ENCODE results near the gene AGO3.

DNA sequence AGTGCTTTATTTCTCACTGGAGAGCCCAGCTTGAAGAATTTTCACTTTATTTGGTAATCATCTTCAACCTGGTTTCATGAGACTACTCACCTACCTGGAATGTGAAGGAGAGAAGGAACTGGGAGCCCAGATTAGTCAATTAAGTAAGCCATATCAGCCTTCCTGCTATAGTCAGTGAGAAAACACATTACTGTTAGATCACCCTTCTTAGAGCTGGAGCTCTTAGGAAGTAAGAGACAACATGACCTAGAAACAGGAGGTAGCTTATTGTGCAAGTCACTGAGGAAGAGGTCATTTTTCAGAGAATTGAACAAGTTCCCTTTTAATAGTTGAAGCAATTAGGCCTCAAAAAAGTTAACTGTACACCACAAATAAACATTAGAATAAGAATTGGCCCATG is 103.8 kb downstream of the AGO3 start:
- TF ChIP-seq, protein P1, sequence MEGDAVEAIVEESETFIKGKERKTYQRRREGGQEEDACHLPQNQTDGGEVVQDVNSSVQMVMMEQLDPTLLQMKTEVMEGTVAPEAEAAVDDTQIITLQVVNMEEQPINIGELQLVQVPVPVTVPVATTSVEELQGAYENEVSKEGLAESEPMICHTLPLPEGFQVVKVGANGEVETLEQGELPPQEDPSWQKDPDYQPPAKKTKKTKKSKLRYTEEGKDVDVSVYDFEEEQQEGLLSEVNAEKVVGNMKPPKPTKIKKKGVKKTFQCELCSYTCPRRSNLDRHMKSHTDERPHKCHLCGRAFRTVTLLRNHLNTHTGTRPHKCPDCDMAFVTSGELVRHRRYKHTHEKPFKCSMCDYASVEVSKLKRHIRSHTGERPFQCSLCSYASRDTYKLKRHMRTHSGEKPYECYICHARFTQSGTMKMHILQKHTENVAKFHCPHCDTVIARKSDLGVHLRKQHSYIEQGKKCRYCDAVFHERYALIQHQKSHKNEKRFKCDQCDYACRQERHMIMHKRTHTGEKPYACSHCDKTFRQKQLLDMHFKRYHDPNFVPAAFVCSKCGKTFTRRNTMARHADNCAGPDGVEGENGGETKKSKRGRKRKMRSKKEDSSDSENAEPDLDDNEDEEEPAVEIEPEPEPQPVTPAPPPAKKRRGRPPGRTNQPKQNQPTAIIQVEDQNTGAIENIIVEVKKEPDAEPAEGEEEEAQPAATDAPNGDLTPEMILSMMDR (IDR thresholded peaks at IDR 0.05) = no peak
- no peak for TF ChIP-seq POLR2AphosphoS5 (IDR thresholded peaks at IDR 0.05)
